Kidney capillary endothelial cell (primary cell): Measurements from ENCODE around the gene GTSF1L.
A peak's percentile ranks its signal among the peaks of the same experiment; 100 is the strongest.

Experiments used
- DNase-seq: peaks from one replicate; pipeline ENCODE4 v3.0.0-alpha.2; 2018; ENCODE audit warnings: low spot score

GTSF1L gene

DNA sequence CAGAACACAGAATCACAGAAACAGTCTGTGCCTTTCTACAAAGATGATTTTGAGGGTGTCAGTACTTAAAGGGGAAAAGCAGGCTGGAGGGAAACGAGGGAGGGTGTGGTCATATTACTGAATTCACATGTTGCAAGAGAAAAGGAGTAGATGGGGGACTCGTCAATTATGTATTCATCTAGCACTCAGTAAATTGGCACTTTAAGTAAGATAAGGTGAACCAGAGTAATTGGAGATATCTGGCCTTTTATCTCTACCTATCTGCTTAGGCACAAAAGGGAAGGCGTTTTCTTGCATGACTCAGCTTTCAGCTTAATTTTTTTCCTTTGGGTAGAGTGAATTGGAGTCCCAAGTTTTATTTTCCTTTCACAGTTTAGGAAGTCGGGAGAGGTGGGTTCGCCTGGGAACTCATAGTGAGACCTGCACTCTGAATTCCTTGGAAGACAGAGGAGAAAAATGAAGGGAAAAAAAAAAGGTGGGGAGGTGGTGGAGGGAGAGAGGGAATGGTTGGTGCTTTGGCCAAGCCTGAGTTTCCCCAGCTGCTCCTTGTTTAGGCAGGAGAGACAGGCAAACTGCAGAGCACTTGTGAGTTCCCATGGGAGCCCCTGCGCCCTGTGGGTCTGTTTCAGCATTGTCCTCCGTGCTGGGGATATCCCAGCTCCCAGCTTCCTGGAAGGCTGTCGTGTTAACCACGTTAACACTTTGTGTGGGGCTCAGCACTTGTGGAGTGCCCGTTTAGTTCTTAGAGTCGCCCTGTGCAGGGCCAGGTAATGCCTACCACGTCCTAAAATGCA lies 19.7 kb upstream of the GTSF1L start:
- DNase-seq: no peak

DNA sequence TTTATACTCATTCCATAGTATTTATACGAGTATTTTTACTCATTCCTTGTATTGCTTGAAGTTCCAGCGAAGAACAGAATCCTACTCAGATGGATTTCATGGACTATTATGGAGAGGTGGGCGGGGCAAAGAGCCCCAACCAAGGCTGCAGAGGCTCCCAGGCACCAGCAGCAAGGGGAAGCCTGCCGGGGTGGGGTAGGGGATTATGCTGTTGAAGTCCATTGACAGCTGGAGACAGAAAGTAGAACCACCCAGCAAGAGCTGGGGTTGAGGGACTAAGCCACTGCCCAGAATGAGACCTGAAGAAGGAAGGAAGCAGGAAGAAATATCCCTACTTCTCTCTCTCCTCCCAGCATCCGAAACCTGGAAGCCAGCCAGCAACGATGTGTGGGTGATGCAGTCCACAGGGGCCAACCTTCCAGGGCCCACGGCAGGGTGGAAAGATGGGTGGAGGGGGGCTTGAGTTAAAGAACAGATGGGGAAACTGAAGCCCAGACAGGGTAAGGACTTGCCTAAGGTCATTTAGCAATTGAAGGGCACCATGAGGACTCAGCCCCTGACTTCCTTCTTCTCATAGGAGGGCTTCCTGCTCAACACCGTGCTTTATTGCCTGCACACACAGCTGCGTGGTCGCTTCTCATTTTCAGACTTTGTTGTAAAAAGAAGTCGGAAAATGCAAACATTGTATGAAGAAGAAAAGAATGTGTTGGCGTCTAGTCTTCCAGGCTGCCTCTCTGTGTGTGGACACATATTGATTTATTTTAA lies 18.3 kb upstream of the GTSF1L start:
- no peak for DNase-seq

DNA sequence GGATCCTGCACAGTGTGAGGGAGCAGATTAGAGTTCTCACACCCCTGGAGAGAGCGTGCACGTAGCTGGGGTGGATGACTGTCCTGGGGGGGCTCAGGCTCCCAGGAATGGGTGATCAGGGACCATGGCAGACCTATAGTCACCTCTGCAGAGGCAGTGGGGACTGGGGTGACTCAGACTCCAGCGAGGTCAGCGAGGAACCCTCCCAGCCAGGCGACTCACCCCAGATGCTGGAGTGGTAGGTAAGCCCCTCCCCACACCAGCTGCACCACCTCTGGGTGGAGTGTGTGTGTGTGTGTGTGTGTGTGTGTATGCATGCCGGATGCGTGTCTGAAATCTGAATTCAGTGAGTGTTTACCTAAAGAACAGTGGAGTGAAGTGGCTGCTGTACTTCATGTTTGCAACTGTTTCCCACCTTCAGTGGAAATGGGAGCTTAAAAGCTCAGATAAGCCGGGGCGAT lies 17.4 kb upstream of the GTSF1L start:
- no peak for DNase-seq

DNA sequence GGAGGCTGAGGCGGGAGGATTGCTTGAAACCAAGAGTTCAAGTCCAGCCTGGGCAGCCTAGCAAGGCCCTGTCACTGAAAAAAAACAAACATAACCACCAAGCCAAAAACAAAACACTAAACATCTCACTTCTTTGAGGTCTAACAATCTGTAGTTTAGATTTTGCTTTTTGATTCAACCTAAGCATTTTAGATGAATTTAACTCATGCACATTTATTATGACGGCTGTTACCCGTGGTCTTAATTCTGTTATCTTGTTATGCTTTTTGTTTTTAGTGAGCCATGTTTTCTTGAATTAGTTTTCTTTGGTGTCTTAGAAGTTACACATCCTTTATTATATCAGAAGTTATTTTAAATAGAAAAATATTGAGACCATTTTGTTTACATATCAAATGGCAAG lies 13.8 kb upstream of the GTSF1L start:
- no peak for DNase-seq

DNA sequence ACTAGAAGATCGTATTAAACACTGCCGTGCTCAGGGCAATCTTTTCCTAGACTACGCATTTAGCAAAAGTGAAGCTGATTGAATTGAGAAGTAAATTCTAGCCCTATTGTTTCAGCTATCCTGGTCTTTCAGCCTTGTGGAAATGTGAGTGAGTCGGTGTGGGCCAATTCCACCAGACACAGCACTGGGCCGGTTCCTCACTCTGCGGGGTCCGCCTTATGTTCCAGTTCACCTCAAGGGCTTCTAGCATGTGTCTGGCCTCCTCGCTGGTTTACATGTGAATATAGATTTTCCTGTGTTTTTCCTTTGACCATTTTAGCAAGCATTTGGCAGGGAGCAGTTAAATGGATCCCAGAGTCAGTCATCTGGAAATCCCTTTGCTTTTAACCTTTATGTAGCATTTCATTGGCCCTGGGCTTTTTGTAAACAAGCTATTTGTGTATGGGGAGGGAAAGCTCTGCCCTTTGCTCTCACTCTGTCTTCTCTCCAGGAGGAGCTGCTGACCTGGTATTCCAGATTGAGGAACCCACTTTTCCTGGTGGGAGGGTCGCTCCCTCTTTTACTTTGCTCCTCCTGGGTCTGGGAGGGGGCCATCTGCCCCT lies 12.4 kb upstream of the GTSF1L start:
- no peak for DNase-seq

- DNase-seq: no peak
These were observed 11.1 kb upstream of the GTSF1L start for GRCh38 chr20:43737925-43738324.

GRCh38 chr20:43736588-43737158 lies 9.9 kb upstream of the GTSF1L start:
- DNase-seq: no peak

DNA sequence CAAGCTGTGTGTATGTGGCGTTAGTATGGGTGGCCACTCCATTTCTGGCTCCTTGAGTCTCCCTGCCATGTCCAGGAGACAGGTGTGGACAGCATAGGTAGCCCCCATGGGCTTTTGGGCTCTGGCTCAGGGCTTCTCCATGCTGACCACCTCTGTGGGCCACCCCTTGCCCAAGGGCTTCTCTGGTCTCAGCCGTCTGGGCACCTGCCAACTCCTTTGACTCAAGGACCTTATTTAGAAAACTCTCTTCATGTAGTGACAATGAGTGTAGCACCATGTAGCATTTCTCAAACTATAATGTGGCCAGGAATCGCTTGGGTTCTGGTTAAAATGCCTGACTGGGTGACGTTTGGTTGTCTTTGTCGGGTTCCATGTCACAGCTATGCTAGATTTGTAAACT lies 5.1 kb upstream of the GTSF1L start:
- no peak for DNase-seq

DNA sequence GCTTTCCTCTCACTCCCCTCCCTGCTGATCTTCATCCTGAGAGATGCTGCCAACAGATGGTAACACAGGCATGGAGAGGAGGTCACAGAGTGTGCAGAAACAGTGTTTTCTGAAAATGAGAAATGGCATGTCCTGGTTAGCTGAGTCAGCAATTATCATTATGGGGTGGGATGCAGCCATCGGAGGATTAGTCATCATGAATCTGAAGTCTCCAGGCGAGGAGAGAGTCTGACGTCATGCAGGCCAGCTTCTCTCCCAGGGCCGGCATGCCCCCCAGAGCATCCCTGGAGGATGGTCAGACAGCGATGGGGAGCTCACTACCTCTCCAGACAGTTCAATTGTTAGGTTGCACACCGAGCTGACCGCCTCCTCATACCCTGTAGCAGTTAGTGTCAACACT lies 4.7 kb upstream of the GTSF1L start:
- DNase-seq: no peak

DNA sequence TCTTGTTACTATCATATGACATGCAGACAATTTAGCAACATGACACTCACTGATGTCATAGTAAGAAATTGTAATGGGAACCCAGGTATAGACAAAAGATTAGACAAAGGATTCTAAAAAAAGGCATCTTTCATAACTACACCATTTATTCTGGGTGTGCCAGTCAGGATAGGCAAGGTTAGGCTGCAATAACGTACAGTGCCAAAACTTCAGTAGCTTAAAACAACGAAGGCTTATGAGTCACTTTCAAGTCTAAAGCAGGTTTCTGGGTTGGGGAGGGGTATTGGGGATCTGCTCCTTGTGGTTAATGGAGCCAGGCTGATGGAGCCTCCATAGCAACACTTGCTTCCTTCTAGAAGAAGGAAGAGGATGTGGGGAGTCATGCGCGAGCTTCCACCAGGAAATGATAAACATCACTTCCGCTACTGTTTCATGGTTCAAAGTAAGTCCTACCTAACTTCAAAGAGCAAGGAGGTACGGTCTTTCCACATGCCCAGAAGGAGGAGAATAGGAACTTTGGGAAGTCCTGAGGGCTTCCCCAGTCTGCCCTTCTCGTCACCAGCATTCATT lies 2.0 kb upstream of the GTSF1L start:
- DNase-seq: peak; percentile 30

DNA sequence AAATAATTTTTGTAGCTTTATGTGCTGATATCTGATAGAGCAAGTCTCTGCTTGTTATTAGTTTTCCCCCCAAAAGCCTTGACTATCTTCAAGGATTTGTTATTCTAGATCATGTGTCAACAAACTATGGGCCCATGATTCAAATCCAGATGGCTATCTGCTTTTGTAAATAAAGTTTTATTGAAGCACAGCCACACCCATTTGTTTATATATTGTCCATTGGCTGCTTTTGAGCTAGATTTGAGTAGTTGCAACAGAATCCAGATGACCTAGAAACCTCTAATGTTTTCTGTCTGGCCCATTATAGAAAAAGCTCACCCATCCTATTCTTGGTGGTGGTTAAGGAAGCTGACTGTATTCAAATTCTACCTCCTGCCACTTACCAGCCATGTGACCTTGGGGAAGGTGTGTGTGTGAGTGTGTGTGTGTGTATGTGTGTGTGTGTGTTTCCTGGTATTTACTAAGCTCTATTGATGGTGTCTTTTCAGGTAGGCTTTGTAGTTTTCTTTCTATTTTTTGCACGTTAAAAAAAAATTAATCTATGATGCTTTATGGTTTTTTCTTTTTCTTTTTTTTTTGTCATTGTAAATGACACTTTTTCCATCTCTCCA lies 1.3 kb upstream of the GTSF1L start:
- no peak for DNase-seq

GRCh38 chr20:43726333-43726732 lies 469 bp downstream of the GTSF1L start:
- no peak for DNase-seq

DNA sequence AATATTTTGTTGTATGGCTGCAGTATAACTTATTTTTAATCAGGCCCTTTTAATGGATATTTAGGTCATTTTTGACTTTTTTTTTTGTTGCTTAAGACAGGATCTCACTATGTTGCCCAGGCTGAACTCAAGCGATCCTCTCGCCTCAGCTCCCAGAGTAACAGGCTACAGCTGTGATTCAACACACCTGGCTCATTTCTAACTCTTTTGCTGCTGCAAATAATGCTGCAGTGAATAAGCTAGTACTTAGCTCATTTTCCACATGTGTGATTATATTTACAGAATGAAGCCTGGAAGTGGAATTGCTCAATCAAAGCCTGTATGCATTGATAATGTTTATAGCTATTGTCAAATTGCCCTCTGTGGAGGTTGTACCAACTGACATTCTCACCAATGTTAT lies 1.1 kb downstream of the GTSF1L start:
- no peak for DNase-seq

- DNase-seq: no peak
These were observed 2.4 kb downstream of the GTSF1L start for GRCh38 chr20:43724383-43724782.

DNA sequence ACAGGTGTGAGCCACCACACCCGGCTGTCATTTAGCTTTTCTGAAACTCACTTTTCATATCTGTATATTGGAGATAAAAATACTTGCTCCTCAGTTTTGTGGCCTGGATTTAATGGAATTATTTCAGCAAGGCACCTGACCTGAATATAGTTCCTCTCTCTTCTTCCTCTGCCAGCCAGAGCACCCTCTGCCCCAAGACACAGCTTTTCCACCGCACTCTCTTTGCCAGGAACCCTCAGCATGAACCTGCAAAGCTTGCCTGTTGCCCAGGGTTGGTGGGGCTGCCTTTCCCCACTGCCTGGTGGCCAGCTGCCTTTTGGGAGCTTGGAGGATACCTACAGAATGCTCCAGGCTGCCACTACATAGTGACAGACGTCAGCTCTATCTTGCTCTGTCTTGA lies 3.1 kb downstream of the GTSF1L start:
- DNase-seq: no peak

GRCh38 chr20:43723186-43723585 lies 3.6 kb downstream of the GTSF1L start:
- DNase-seq: no peak

- no peak for DNase-seq
These were observed 4.7 kb downstream of the GTSF1L start for GRCh38 chr20:43722153-43722505.

DNA sequence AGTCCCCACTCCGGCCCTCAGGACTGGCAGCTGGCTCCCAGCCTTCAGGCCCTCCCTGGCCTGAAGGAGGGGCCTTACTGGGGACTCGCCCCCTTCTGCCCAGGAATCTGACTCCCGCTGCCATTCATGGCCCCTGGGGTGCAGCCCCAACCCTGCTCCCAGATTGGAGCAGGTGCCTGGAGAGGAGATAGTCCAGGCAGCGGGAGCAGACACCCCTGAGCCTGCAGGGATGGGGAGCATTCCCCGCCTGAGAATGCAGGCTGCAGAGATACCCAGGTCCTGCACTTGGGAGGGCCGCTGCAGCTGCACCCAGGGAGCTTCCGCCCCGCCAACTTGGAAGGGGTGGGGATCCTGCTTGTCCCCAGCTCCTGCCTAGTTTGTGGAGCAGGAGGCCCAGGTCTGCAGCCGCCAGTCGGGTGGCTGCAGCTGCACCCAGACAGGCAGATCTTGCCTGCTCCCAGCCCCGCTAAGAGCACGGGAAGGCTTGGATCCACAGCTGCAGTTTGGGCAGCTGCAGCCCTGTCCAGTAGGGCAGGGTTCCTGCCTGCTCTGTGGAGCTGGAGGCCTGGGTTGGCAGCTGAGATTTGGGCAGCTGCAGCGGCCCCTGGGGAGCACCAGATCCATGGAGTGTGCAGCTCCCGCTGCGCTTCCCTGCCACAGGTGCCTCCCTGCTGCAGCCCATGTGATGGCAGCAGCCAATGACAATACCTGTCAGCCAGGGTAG lies 5.2 kb downstream of the GTSF1L start:
- DNase-seq: no peak

DNA sequence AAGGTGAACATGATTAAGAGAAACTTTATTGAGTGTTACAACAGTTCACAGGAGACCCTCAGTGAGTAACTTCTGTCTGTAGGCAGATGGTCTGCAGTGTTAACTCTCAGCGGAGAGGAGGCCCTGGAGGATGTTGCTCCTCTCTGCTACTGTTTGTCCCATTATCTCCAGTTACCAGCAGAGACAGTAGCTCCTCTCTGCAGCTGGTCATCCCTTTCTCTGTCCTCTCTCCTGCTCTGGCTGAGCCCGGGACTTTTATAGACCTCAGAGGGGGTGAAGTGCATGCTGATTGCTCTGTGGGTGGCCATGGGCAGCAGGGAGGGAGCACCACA lies 5.7 kb downstream of the GTSF1L start:
- DNase-seq: no peak

DNA sequence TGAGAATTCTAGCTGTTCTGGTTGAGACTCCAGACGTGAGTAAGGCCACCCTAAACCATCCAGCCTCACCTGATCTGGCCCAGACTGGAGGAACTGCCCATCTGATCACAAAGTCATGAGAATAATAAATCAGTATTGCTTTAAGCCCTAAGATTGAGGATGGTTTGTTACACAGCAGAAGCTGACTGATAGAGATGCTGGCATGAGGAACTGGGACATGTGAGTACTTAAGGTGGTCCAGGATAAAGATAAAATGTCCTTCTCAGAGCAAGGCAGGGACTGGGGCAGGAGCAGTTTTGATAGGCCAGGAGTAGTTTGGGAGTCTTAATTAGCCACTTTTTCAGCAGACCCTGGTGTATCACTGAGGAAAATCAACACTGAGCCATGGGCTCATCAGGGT lies 6.8 kb downstream of the GTSF1L start:
- no peak for DNase-seq

- DNase-seq: no peak
These were observed 9.2 kb downstream of the GTSF1L start for GRCh38 chr20:43717616-43717995.
